HEK293T (cell line): Measurements from ENCODE around the gene GBE1.

Experiments
- CTCF ChIA-PET: fragments of 350-600 bp; formaldehyde crosslinking; extraction: SDS; loops from one replicate; lab custom pipeline; 2021; ENCODE audit warnings: antibody characterized with exemption, inconsistent platforms; lab: Yijun Ruan, JAX
- POLR2A ChIA-PET: fragments of 350-600 bp; formaldehyde crosslinking; extraction: SDS; loops from one replicate; lab custom pipeline; 2020; ENCODE audit warnings: antibody characterized with exemption, inconsistent platforms; lab: Yijun Ruan, JAX
- DNase-seq: peaks from one replicate; pipeline ENCODE4 v3.0.0; 2012; ENCODE audit warnings: mixed read lengths; ENCODE audit errors: extremely low spot score
- ARNT ChIP-seq: fragments of 450-650 bp; IDR thresholded peaks from 2 replicates; pipeline ENCODE4 v1.6.1; 2017; ENCODE audit warnings: mild to moderate bottlenecking
- BHLHE40 ChIP-seq: fragments of 450-650 bp; IDR thresholded peaks from 2 replicates; pipeline ENCODE4 v1.6.1; 2016; ENCODE audit warnings: mild to moderate bottlenecking, moderate library complexity, borderline replicate concordance
- CTBP1 ChIP-seq: fragments of 450-650 bp; IDR thresholded peaks from 2 replicates; pipeline ENCODE4 v1.6.1; 2016; ENCODE audit warnings: borderline replicate concordance
- ELF4 ChIP-seq: fragments of 450-650 bp; IDR thresholded peaks from 2 replicates; pipeline ENCODE4 v1.6.1; 2017; ENCODE audit warnings: antibody characterized with exemption
- FOXA1 ChIP-seq: fragments of 450-650 bp; IDR thresholded peaks from 2 replicates; pipeline ENCODE4 v1.6.1; 2016; ENCODE audit warnings: mild to moderate bottlenecking
- FOXK2 ChIP-seq: fragments of 450-650 bp; IDR thresholded peaks from 2 replicates; pipeline ENCODE4 v1.6.1; 2016; ENCODE audit warnings: mild to moderate bottlenecking
- FOXM1 ChIP-seq: fragments of 450-650 bp; IDR thresholded peaks from 2 replicates; pipeline ENCODE4 v1.6.1; 2017; ENCODE audit warnings: mild to moderate bottlenecking, borderline replicate concordance
- HDGF ChIP-seq: fragments of 450-650 bp; IDR thresholded peaks from 2 replicates; pipeline ENCODE4 v1.6.1; 2017; ENCODE audit warnings: antibody characterized with exemption, borderline replicate concordance
- L3MBTL2 ChIP-seq: fragments of 450-650 bp; conservative IDR thresholded peaks from 2 replicates; pipeline ENCODE4 v1.6.1; 2016; ENCODE audit warnings: mild to moderate bottlenecking
- LEF1 ChIP-seq: fragments of 450-650 bp; IDR thresholded peaks from 2 replicates; pipeline ENCODE4 v1.6.1; 2017; ENCODE audit warnings: mild to moderate bottlenecking, borderline replicate concordance
- NFRKB ChIP-seq: fragments of 450-650 bp; IDR thresholded peaks from 2 replicates; pipeline ENCODE4 v1.6.1; 2016; ENCODE audit warnings: mild to moderate bottlenecking, moderate library complexity
- PKNOX1 ChIP-seq: fragments of 450-650 bp; IDR thresholded peaks from 2 replicates; pipeline ENCODE4 v1.6.1; 2016
- SP1 ChIP-seq: fragments of 450-650 bp; IDR thresholded peaks from 2 replicates; pipeline ENCODE4 v1.6.1; 2017
- SUZ12 ChIP-seq: fragments of 450-650 bp; IDR thresholded peaks from 2 replicates; pipeline ENCODE4 v1.6.1; 2016; ENCODE audit warnings: mild to moderate bottlenecking
- TARDBP ChIP-seq: fragments of 450-650 bp; IDR thresholded peaks from 2 replicates; pipeline ENCODE4 v1.6.1; 2016
- ZNF384 ChIP-seq: fragments of 450-650 bp; IDR thresholded peaks from 2 replicates; pipeline ENCODE4 v1.6.1; 2016

The GBE1 gene

GRCh38 chr3:81760924-81761903, at the start of gene GBE1:
Gene GBE1, minus strand, starts transcription at chr3:81761645. Its CDS starts 128 bp downstream, at chr3:81761517.
- TF ChIP-seq SP1, result no peak
- TF ChIP-seq ELF4, result peak; percentile 26; the same call in 1 of the 2 replicates
- TF ChIP-seq L3MBTL2, result peak; percentile 75
- ChIA-PET CTCF (interaction anchor here (0.6 kb wide), 1 partner anchor 22 kb away, joined by 3 read pairs; no protein-coding TSS in a partner anchor), POLR2A (interaction anchor here (0.6 to 1.3 kb wide), 6 partner anchors 9 to 105 kb away, joined by 3 to 5 read pairs (median 3); no protein-coding TSS in a partner anchor)
- peak; percentile 82 for DNase-seq

- ChIA-PET POLR2A (no interaction called here), CTCF (no interaction called here)
- no peak for DNase-seq
- no peak for TF ChIP-seq BHLHE40
- TF ChIP-seq CTBP1, result no peak
- no peak for TF ChIP-seq L3MBTL2
- TF ChIP-seq NFRKB, result no peak
- no peak for TF ChIP-seq TARDBP
- TF ChIP-seq FOXA1, result no peak
- TF ChIP-seq FOXM1, result no peak
- TF ChIP-seq LEF1, result no peak
- TF ChIP-seq SUZ12, result no peak
- TF ChIP-seq SP1, result no peak
- no peak for TF ChIP-seq HDGF
- TF ChIP-seq ARNT, result no peak
- TF ChIP-seq ELF4, result no peak
- TF ChIP-seq PKNOX1, result no peak
- TF ChIP-seq FOXK2, result no peak
Observed at GRCh38 chr3:81808900-81809299, 47.5 kb upstream of the GBE1 start.

- ChIA-PET CTCF (no interaction called here), POLR2A (no interaction called here)
- TF ChIP-seq SP1 (no peak), FOXM1 (no peak), BHLHE40 (no peak), PKNOX1 (no peak), NFRKB (no peak), HDGF (no peak), SUZ12 (no peak), LEF1 (no peak), ZNF384 (no peak), CTBP1 (no peak), FOXK2 (no peak), ELF4 (no peak), ARNT (no peak), FOXA1 (no peak), L3MBTL2 (no peak), TARDBP (no peak)
- DNase-seq, result no peak
Observed at GRCh38 chr3:81799403-81799802, 38.0 kb upstream of the GBE1 start.

GRCh38 chr3:81793410-81793809, 32.0 kb upstream of the GBE1 start:
- POLR2A ChIA-PET, result no interaction called here
- no peak for DNase-seq
- CTCF ChIA-PET, result no interaction called here
- TF ChIP-seq L3MBTL2 (no peak), HDGF (no peak), PKNOX1 (no peak), FOXK2 (no peak), BHLHE40 (no peak), ELF4 (no peak), FOXA1 (no peak), TARDBP (no peak), CTBP1 (no peak), SP1 (no peak)

- POLR2A ChIA-PET, result no interaction called here
- no peak for TF ChIP-seq TARDBP
- no peak for TF ChIP-seq FOXM1
- TF ChIP-seq FOXA1, result no peak
- TF ChIP-seq BHLHE40, result no peak
- no peak for TF ChIP-seq FOXK2
- no peak for TF ChIP-seq NFRKB
- no peak for TF ChIP-seq LEF1
- no peak for TF ChIP-seq SP1
- TF ChIP-seq L3MBTL2, result no peak
- TF ChIP-seq HDGF, result no peak
- no peak for TF ChIP-seq ELF4
- TF ChIP-seq SUZ12, result no peak
- TF ChIP-seq CTBP1, result no peak
- CTCF ChIA-PET, result no interaction called here
- no peak for DNase-seq
Observed at GRCh38 chr3:81790117-81790516, 28.7 kb upstream of the GBE1 start.

- CTCF ChIA-PET, result no interaction called here
- POLR2A ChIA-PET, result no interaction called here
- TF ChIP-seq FOXK2 (no peak), FOXM1 (no peak), TARDBP (no peak), SP1 (no peak)
- no peak for DNase-seq
Observed at GRCh38 chr3:81789691-81790090, 28.2 kb upstream of the GBE1 start.
